K562 (cell line): Measurements from ENCODE around the gene GCHFR. TPM values are rescaled to one million over a fixed set of nuclear protein-coding genes. Genes with fewer than 3 reads are reported as not detected.

ENCODE experiments used
- ATAC-seq: fragments of 200-7000 bp; cut with Tn5 transposase; 3 replicates; pipeline ENCODE4 v1.9.1; 2020; ENCODE audit warnings: moderate library complexity
- BruUV-seq: library from RNA; stranded (reverse); fragments of 400-500 nt; replicated peaks from 2 replicates; lab custom pipeline; 2021; lab: Mats Ljungman, UMichigan
- CTCF ChIA-PET: fragments of 300-600 bp; formaldehyde crosslinking; extraction: SDS; loops from one replicate; lab custom pipeline; 2021; ENCODE audit warnings: low intra/inter-chr PET ratio; lab: Yijun Ruan, JAX
- POLR2A ChIA-PET: fragments of 300-600, 350-650 bp; sonication (Branson Sonifier 250); formaldehyde crosslinking; extraction: SDS; loops from one replicate; lab custom pipeline; 2021; ENCODE audit warnings: antibody characterized with exemption, inconsistent platforms; lab: Yijun Ruan, JAX
- DNase-seq, 4 experiments: peaks; one replicate each; pipeline versions ENCODE4 v3.0.0 to v3.0.0-alpha.2; 2011 to 2018; ENCODE audit warnings: low spot score in 3 of 4, mixed read lengths in 3 of 4; ENCODE audit errors: extremely low read depth in 1 of 4
- FAIRE-seq: peaks from 2 replicates; lab custom pipeline; 2011; peaks lifted over from hg19 to GRCh38; lab: Jason Lieb, UNC
- H2AFZ ChIP-seq: 2 replicates; pipeline ENCODE4 v1.6.0; 2011; ENCODE audit warnings: low read depth, low read length, control low read depth, inconsistent platforms
- H3K27ac ChIP-seq: fragments of 200-600 bp; 3 replicates; pipeline ENCODE4 v1.8.0; 2011; ENCODE audit warnings: low read depth, mild to moderate bottlenecking, control low read depth, inconsistent platforms, low read length, moderate library complexity, mixed read lengths; ENCODE audit errors: extremely low read depth
- H3K27me3 ChIP-seq, 2 experiments: fragments of 300-600 bp in 1 of 2; 2 replicates in 1 of 2; 3 replicates in 1 of 2; pipeline versions ENCODE4 v1.6.0 to v1.8.0; 2011; ENCODE audit warnings: inconsistent platforms in 2 of 2, low read length in 2 of 2, mild to moderate bottlenecking in 1 of 2, mixed read lengths in 1 of 2, moderate library complexity in 1 of 2; ENCODE audit not compliant: control insufficient read depth in 2 of 2, insufficient read depth in 2 of 2
- H3K36me3 ChIP-seq: fragments of 300-600 bp; 3 replicates; pipeline ENCODE4 v1.8.0; 2011; ENCODE audit warnings: mild to moderate bottlenecking, low read length, inconsistent platforms; ENCODE audit not compliant: control insufficient read depth, insufficient read depth
- H3K4me1 ChIP-seq, 2 experiments: fragments of 200-600 bp in 1 of 2; replicated peaks in 1 of 2; 2 replicates in 1 of 2; 3 replicates in 1 of 2; pipeline versions ENCODE4 v1.5.1 to v1.8.0; 2011; ENCODE audit warnings: inconsistent platforms in 2 of 2, low read length in 2 of 2, mild to moderate bottlenecking in 1 of 2, mixed read lengths in 1 of 2, moderate library complexity in 1 of 2; ENCODE audit not compliant: control insufficient read depth in 2 of 2, insufficient read depth in 2 of 2
- H3K4me2 ChIP-seq: 2 replicates; pipeline ENCODE4 v1.6.1; 2011; ENCODE audit warnings: low read length, control low read depth, inconsistent platforms, mixed read lengths; ENCODE audit not compliant: insufficient read depth
- H3K4me3 ChIP-seq: fragments of 200-600 bp; sonication (generic), shearing (Covaris generic); 2 replicates; pipeline ENCODE4 v1.5.1; 2016; ENCODE audit warnings: control low read depth, inconsistent platforms
- H3K79me2 ChIP-seq: fragments of 200-600 bp; 3 replicates; pipeline ENCODE4 v1.8.0; 2011; ENCODE audit warnings: low read length, inconsistent platforms; ENCODE audit not compliant: control insufficient read depth, insufficient read depth
- H3K9ac ChIP-seq, 2 experiments: 2 replicates each; pipeline versions ENCODE4 v1.6.0 to v1.6.1; 2011; ENCODE audit warnings: low read depth in 2 of 2, low read length in 2 of 2, control low read depth in 1 of 2, inconsistent platforms in 1 of 2, mild to moderate bottlenecking in 1 of 2, mixed read lengths in 1 of 2; ENCODE audit not compliant: insufficient read depth in 1 of 2
- H3K9me1 ChIP-seq: one replicate; pipeline ENCODE4 v1.6.0; 2011; ENCODE audit warnings: inconsistent platforms, mild to moderate bottlenecking, low read length, moderate library complexity; ENCODE audit not compliant: control insufficient read depth, insufficient read depth
- H3K9me3 ChIP-seq: replicated peaks from 2 replicates; pipeline ENCODE4 v1.5.1; 2011; ENCODE audit warnings: low read depth, low read length, inconsistent platforms; ENCODE audit not compliant: control insufficient read depth, insufficient read depth
- H4K20me1 ChIP-seq: replicated peaks from 2 replicates; pipeline ENCODE4 v1.6.1; 2011; ENCODE audit warnings: low read length, inconsistent platforms, mixed read lengths; ENCODE audit not compliant: control insufficient read depth, insufficient read depth
- HDAC2 ChIP-seq: fragments of 450-650 bp; IDR thresholded peaks from 2 replicates; pipeline ENCODE4 v1.6.1; 2016; ENCODE audit warnings: mild to moderate bottlenecking
- MBD1 ChIP-seq: fragments of 250-450 bp; sonication (Bioruptor Pico); IDR thresholded peaks from 2 replicates; pipeline ENCODE4 v1.8.0; 2022; ENCODE audit warnings: inconsistent platforms
- MCM5 ChIP-seq: fragments of 450-650 bp; IDR thresholded peaks from 2 replicates; pipeline ENCODE4 v1.6.1; 2016; ENCODE audit warnings: low read depth
- NFATC3 ChIP-seq: fragments of 450-650 bp; IDR thresholded peaks from 2 replicates; pipeline ENCODE4 v1.6.1; 2017; ENCODE audit warnings: mild to moderate bottlenecking
- POU5F1 ChIP-seq: fragments of 150-350 bp; IDR thresholded peaks from 2 replicates; pipeline ENCODE4 v1.6.1; 2014; ENCODE audit warnings: borderline replicate concordance, low read length, low read depth, mild to moderate bottlenecking; ENCODE audit not compliant: partially characterized antibody
- TEAD1 ChIP-seq, 2 experiments: fragments of 450-650 bp in 1 of 2; sonication (generic) in 1 of 2; formaldehyde crosslinking; IDR thresholded peaks; 2 replicates each; pipeline versions ENCODE4 v1.4.0 to v1.8.0; 2020 to 2022; ENCODE audit warnings: mild to moderate bottlenecking in 2 of 2, missing genetic modification reagents in 1 of 2
- WGBS: fragments of 100-300 bp; shearing (Covaris generic); methylation state at CpG from one replicate; pipeline ENCODE4 v1.1.6; 2016; ENCODE audit warnings: low coverage, mixed read lengths; ENCODE audit not compliant: insufficient coverage; ENCODE audit errors: missing lambda C conversion rate; 5-methylcytosine and 5-hydroxymethylcytosine counted together
- in situ Hi-C: fragments of 300-500 bp; cut with MboI; formaldehyde crosslinking; loops from 4 replicates; pipeline ENCODE4 v1.15.0; 2018; ENCODE audit warnings: inconsistent platforms, mixed read lengths
- intact Hi-C: fragments of 100-400 bp; cut with micrococcal nuclease; formaldehyde crosslinking; loops from 2 replicates; pipeline ENCODE4 v1.14.2; 2022
- polyA plus RNA-seq, 8 experiments: library from polyadenylated mRNA; depleted of rRNA in 4 of 8; stranded (reverse) in 5 of 8; unstranded in 3 of 8; fragments of >200 nt; fragmentation: Nextera tagmentation in 2 of 8; fragmentation: Illumina TruSeq in 1 of 8; extraction: Ambion mirVana in 2 of 8; extraction: Trizol in 1 of 8; gene quantifications; 2 replicates each; pipeline versions ENCODE4 v1.2.1 to v1.2.3, GENCODE V29; 2011 to 2014; ENCODE audit warnings: inconsistent platforms in 1 of 8, missing spikeins in 1 of 8
- total RNA-seq, 7 experiments: library from RNA; depleted of rRNA in 6 of 7; stranded (reverse); fragments of >200 nt in 6 of 7; fragmentation: Illumina TruSeq in 2 of 7; extraction: Trizol in 2 of 7; gene quantifications; 2 replicates each; pipeline versions ENCODE4 v1.2.1 to v1.2.3, GENCODE V29; 2011 to 2021; ENCODE audit warnings: low replicate concordance in 1 of 7
- TF ChIP-seq, protein P1 (sequence below): sonication (generic); formaldehyde crosslinking; IDR thresholded peaks from 2 replicates; pipeline ENCODE4 v1.8.0; 2022; ENCODE audit warnings: mild to moderate bottlenecking, missing genetic modification reagents
- TF ChIP-seq, protein P2 (sequence below): sonication (generic); formaldehyde crosslinking; IDR thresholded peaks from 2 replicates; pipeline ENCODE4 v1.8.0; 2022; ENCODE audit warnings: missing genetic modification reagents, mild to moderate bottlenecking, borderline replicate concordance
- TF ChIP-seq, protein P3 (sequence below): sonication (generic); formaldehyde crosslinking; IDR thresholded peaks from 2 replicates; pipeline ENCODE4 v1.8.1; 2023; ENCODE audit warnings: missing genetic modification reagents, mild to moderate bottlenecking, borderline replicate concordance

GCHFR gene
- total and polyA plus RNA-seq, 9 of the 15 experiments (the other 6 are each of a cell fraction or from before 2014, with no cell fraction given) = 8.7 to 83.5 (median 20.8) TPM

GRCh38 chr15:40773496-40773895 is 9.6 kb downstream of the GCHFR start:
- no peaks in the 10 kb centered on the region for H3K27me3 ChIP-seq
- BruUV-seq = no TSS peak
- H3K36me3 ChIP-seq = peaks cover 53% of the 10 kb centered on the region; the same call in 2 of the 3 replicates
- intact Hi-C loops = no loop called here
- in situ Hi-C loops = no loop called here
- H3K9me1 ChIP-seq = no peaks in the 10 kb centered on the region
- H3K9ac ChIP-seq = no peak overlapping the region
- DNase-seq (no peak), ATAC-seq (no peak), FAIRE-seq (no peak)
- no peak overlapping the region for H2AFZ ChIP-seq
- H3K9me3 ChIP-seq = no peaks in the 10 kb centered on the region
- CTCF ChIA-PET = interaction anchor here (0.6 kb wide), 1 partner anchor 184 kb away, joined by 3 read pairs; no protein-coding TSS in a partner anchor
- H4K20me1 ChIP-seq = no peaks in the 10 kb centered on the region
- 79% methylated on average over 8 of the region's 8 CpGs for WGBS
- H3K4me3 ChIP-seq = no peak overlapping the region
- no peak for TF ChIP-seq HDAC2
- TF ChIP-seq, protein P1, sequence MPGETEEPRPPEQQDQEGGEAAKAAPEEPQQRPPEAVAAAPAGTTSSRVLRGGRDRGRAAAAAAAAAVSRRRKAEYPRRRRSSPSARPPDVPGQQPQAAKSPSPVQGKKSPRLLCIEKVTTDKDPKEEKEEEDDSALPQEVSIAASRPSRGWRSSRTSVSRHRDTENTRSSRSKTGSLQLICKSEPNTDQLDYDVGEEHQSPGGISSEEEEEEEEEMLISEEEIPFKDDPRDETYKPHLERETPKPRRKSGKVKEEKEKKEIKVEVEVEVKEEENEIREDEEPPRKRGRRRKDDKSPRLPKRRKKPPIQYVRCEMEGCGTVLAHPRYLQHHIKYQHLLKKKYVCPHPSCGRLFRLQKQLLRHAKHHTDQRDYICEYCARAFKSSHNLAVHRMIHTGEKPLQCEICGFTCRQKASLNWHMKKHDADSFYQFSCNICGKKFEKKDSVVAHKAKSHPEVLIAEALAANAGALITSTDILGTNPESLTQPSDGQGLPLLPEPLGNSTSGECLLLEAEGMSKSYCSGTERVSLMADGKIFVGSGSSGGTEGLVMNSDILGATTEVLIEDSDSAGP (CRISPR knock-in tag) = no peak
- no peak for TF ChIP-seq POU5F1
- no peak for TF ChIP-seq MBD1
- TF ChIP-seq, protein P2, sequence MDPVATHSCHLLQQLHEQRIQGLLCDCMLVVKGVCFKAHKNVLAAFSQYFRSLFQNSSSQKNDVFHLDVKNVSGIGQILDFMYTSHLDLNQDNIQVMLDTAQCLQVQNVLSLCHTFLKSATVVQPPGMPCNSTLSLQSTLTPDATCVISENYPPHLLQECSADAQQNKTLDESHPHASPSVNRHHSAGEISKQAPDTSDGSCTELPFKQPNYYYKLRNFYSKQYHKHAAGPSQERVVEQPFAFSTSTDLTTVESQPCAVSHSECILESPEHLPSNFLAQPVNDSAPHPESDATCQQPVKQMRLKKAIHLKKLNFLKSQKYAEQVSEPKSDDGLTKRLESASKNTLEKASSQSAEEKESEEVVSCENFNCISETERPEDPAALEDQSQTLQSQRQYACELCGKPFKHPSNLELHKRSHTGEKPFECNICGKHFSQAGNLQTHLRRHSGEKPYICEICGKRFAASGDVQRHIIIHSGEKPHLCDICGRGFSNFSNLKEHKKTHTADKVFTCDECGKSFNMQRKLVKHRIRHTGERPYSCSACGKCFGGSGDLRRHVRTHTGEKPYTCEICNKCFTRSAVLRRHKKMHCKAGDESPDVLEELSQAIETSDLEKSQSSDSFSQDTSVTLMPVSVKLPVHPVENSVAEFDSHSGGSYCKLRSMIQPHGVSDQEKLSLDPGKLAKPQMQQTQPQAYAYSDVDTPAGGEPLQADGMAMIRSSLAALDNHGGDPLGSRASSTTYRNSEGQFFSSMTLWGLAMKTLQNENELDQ (CRISPR knock-in tag) = no peak
- no peak for TF ChIP-seq NFATC3
- no peak for TF ChIP-seq TEAD1 (CRISPR knock-in tag; IDR thresholded peaks at IDR 0.05)
- TF ChIP-seq, protein P3, sequence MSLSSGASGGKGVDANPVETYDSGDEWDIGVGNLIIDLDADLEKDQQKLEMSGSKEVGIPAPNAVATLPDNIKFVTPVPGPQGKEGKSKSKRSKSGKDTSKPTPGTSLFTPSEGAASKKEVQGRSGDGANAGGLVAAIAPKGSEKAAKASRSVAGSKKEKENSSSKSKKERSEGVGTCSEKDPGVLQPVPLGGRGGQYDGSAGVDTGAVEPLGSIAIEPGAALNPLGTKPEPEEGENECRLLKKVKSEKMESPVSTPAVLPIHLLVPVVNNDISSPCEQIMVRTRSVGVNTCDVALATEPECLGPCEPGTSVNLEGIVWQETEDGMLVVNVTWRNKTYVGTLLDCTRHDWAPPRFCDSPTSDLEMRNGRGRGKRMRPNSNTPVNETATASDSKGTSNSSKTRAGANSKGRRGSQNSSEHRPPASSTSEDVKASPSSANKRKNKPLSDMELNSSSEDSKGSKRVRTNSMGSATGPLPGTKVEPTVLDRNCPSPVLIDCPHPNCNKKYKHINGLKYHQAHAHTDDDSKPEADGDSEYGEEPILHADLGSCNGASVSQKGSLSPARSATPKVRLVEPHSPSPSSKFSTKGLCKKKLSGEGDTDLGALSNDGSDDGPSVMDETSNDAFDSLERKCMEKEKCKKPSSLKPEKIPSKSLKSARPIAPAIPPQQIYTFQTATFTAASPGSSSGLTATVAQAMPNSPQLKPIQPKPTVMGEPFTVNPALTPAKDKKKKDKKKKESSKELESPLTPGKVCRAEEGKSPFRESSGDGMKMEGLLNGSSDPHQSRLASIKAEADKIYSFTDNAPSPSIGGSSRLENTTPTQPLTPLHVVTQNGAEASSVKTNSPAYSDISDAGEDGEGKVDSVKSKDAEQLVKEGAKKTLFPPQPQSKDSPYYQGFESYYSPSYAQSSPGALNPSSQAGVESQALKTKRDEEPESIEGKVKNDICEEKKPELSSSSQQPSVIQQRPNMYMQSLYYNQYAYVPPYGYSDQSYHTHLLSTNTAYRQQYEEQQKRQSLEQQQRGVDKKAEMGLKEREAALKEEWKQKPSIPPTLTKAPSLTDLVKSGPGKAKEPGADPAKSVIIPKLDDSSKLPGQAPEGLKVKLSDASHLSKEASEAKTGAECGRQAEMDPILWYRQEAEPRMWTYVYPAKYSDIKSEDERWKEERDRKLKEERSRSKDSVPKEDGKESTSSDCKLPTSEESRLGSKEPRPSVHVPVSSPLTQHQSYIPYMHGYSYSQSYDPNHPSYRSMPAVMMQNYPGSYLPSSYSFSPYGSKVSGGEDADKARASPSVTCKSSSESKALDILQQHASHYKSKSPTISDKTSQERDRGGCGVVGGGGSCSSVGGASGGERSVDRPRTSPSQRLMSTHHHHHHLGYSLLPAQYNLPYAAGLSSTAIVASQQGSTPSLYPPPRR (CRISPR knock-in tag) = no peak
- no peak for TF ChIP-seq MCM5
- no peaks in the 10 kb centered on the region for H3K79me2 ChIP-seq
- peaks cover 10 to 26% of the 10 kb centered on the region in 2 experiments; a peak in 4 of 5 replicates for H3K4me1 ChIP-seq
- H3K27ac ChIP-seq = no peak overlapping the region
- no peak overlapping the region for H3K4me2 ChIP-seq
- POLR2A ChIA-PET = interaction anchor here (0.6 to 2.2 kb wide), 5 partner anchors 9 to 445 kb away, joined by 3 to 9 read pairs (median 3); partner anchors contain the start of gene GCHFR
